ENCODE data around the gene LSAMP. TPM values are rescaled to one million over a fixed set of nuclear protein-coding genes. Genes with fewer than 3 reads are reported as not detected.

LSAMP gene
- total and polyA plus RNA-seq, 2 donors (not counting 3 experiments of a cell fraction or from before 2014, with no cell fraction given): not detected

DNA sequence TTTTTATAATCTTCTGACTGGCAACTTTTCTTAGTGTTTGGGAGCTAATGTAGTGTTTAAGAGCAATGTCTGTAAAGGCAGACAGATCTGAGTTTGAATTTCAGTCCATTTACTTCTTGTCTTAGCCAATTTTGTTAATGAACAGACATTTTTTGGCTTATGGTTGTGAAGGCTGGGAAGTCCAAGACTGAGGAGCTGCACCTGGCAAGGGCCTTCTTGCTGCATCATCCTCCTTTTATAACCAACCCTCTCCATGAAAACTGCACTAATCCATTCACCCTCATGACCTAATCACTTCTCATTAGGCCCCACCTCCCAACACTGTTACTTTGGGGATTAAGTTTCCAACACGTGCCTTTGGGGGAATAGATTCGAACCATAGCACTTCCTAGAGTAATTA lies 657.5 kb downstream of the LSAMP start:
- ChIA-PET POLR2A (no interaction called here), CTCF (interaction anchor here (1.7 kb wide), 1 partner anchor 641 kb away, joined by 4 read pairs; the partner anchor contains the start of gene ZBTB20)
- no peaks in the 10 kb centered on the region for H3K36me3 ChIP-seq (ENCODE audit: control insufficient read depth in 2 of 2, extremely low read depth in 1 of 2, insufficient read depth in 2 of 2, low read length in 2 of 2)
- intact Hi-C loops (cut with micrococcal nuclease) (loop anchor here (10.0 kb wide), 2 partner anchors 273 to 1163 kb away; no protein-coding TSS in a partner anchor), dilution Hi-C loops (cut with MboI; ENCODE audit: extremely low pct_ligation_motif_present, low sequenced_read_pairs) (no loop called here)
- H3K9ac ChIP-seq (replicated peaks; ENCODE audit: extremely low read depth, insufficient read depth, low read length): no peak overlapping the region
- no TSS peak for BruUV-seq (replicated peaks)
- H3K4me2 ChIP-seq (ENCODE audit: insufficient read depth, low read length): no peak overlapping the region
- FAIRE-seq (no peak), DNase-seq (ENCODE audit: low read depth, low spot score) (no peak)
- H3K9me1 ChIP-seq (replicated peaks; ENCODE audit: control insufficient read depth, extremely low read depth, insufficient read depth, low read length): no peaks in the 10 kb centered on the region
- no peak overlapping the region for H3K4me3 ChIP-seq (replicated peaks in 1 of 3; ENCODE audit: insufficient read depth in 1 of 3, low read depth in 1 of 3, low read length in 3 of 3)
- TF ChIP-seq, protein P1, sequence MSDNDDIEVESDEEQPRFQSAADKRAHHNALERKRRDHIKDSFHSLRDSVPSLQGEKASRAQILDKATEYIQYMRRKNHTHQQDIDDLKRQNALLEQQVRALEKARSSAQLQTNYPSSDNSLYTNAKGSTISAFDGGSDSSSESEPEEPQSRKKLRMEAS (IDR thresholded peaks at IDR 0.05; ENCODE audit: insufficient read depth, insufficient read length): no peak
- no peak for TF ChIP-seq POLR2AphosphoS5 (IDR thresholded peaks at IDR 0.05; ENCODE audit: insufficient read depth, low read depth, low read length)
- TF ChIP-seq MYC (IDR thresholded peaks at IDR 0.05; ENCODE audit: low read depth, low read length): no peak
- TF ChIP-seq POLR2A (IDR thresholded peaks at IDR 0.05; ENCODE audit: low read depth, low read length): no peak
- no peak for TF ChIP-seq EZH2 (IDR thresholded peaks at IDR 0.05; ENCODE audit: borderline replicate concordance, low read depth, low read length, severe bottlenecking)
- no peak for TF ChIP-seq GATA2 (IDR thresholded peaks at IDR 0.05; ENCODE audit: insufficient read depth, insufficient read length, low read depth, low read length)
- no peak for TF ChIP-seq JUN (IDR thresholded peaks at IDR 0.05; ENCODE audit: borderline replicate concordance, insufficient read depth, insufficient read length, low read depth)
- TF ChIP-seq, protein P2, sequence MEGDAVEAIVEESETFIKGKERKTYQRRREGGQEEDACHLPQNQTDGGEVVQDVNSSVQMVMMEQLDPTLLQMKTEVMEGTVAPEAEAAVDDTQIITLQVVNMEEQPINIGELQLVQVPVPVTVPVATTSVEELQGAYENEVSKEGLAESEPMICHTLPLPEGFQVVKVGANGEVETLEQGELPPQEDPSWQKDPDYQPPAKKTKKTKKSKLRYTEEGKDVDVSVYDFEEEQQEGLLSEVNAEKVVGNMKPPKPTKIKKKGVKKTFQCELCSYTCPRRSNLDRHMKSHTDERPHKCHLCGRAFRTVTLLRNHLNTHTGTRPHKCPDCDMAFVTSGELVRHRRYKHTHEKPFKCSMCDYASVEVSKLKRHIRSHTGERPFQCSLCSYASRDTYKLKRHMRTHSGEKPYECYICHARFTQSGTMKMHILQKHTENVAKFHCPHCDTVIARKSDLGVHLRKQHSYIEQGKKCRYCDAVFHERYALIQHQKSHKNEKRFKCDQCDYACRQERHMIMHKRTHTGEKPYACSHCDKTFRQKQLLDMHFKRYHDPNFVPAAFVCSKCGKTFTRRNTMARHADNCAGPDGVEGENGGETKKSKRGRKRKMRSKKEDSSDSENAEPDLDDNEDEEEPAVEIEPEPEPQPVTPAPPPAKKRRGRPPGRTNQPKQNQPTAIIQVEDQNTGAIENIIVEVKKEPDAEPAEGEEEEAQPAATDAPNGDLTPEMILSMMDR (IDR thresholded peaks at IDR 0.05; ENCODE audit: extremely low read depth in 1 of 2, insufficient read depth in 1 of 2, low read depth in 1 of 2, low read length in 2 of 2): no peak
- no peak for TF ChIP-seq FOS (IDR thresholded peaks at IDR 0.05; ENCODE audit: borderline replicate concordance, insufficient read depth, low read length)
- no peaks in the 10 kb centered on the region for H3K79me2 ChIP-seq (ENCODE audit: control insufficient read depth, insufficient read depth, low read length)
- H3K27me3 ChIP-seq (ENCODE audit: control insufficient read depth in 2 of 2, insufficient read depth in 2 of 2, low read length in 2 of 2): peaks cover 4 to 6% of the 10 kb centered on the region in 2 experiments
- no peaks in the 10 kb centered on the region for H4K20me1 ChIP-seq (replicated peaks; ENCODE audit: control insufficient read depth, extremely low read depth, insufficient read depth, low read length)
- no peak overlapping the region for H2AFZ ChIP-seq (ENCODE audit: low read depth, low read length)
- peaks cover 12% of the 10 kb centered on the region for H3K4me1 ChIP-seq (ENCODE audit: control insufficient read depth, extremely low read depth, insufficient read depth, low read length)
- H3K9me3 ChIP-seq (replicated peaks; ENCODE audit: control insufficient read depth, insufficient read depth, low read length): no peaks in the 10 kb centered on the region
- H3K27ac ChIP-seq (ENCODE audit: insufficient read depth, low read depth, low read length): no peak overlapping the region
